Measurements from ENCODE around the gene KAZN.

The KAZN gene

GRCh38 chr1:14728516-14728915 is 130.0 kb downstream of the KAZN start:
- no peak overlapping the region for H3K4me3 ChIP-seq (replicated peaks; ENCODE audit: low read depth, low read length)
- no peak for DNase-seq (ENCODE audit: low read depth)
- no peak for TF ChIP-seq CTCF (IDR thresholded peaks at IDR 0.05; ENCODE audit: low read length, missing control alignments)

DNA sequence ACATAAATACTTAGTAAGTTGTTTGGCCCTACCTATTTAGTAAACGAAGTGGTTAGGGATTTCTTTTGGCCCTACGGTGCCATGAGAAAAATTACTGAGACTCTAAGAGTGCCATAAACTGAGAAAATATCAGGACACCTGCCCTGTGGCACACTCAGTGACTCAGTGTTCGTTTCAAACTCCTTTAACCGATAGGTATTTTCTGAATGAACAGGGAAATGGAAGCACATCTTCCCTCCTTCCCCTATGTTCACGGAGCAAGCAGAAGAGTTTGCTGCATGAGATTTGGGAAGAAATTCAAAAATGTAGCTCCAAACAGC is 134.2 kb downstream of the KAZN start:
- no peak for DNase-seq (ENCODE audit: low read depth)
- no peak overlapping the region for H3K4me3 ChIP-seq (replicated peaks; ENCODE audit: low read depth, low read length)
- TF ChIP-seq CTCF (IDR thresholded peaks at IDR 0.05; ENCODE audit: low read length, missing control alignments): no peak

GRCh38 chr1:14733048-14733778 is 134.7 kb downstream of the KAZN start:
- no peak for DNase-seq (ENCODE audit: low read depth)
- H3K4me3 ChIP-seq (replicated peaks; ENCODE audit: low read depth, low read length): no peak overlapping the region
- TF ChIP-seq CTCF (IDR thresholded peaks at IDR 0.05; ENCODE audit: low read length, missing control alignments): no peak

DNA sequence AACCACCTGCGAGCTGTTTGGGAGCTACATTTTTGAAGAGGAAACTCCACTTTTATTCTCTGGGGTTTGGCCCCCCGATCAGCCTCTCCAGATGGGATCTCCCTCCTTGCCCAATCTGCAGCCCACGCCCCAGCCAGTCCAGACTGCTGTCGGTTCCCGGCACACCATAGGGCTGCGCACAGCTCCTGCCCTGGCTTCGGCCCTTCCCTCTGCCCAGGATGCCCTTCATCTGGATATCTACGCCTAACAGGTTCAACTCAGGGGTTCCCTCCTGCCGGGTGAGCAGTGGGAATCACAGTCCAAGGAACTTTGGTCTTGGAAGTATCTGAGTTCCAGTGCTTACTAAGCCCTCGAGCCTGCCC is 135.3 kb downstream of the KAZN start:
- H3K4me3 ChIP-seq (replicated peaks; ENCODE audit: low read depth, low read length): no peak overlapping the region
- DNase-seq (ENCODE audit: low read depth): no peak
- no peak for TF ChIP-seq CTCF (IDR thresholded peaks at IDR 0.05; ENCODE audit: low read length, missing control alignments)

GRCh38 chr1:14735841-14736240 is 137.4 kb downstream of the KAZN start:
- no peak overlapping the region for H3K4me3 ChIP-seq (replicated peaks; ENCODE audit: low read depth, low read length)
- DNase-seq (ENCODE audit: low read depth): no peak
- no peak for TF ChIP-seq CTCF (IDR thresholded peaks at IDR 0.05; ENCODE audit: low read length, missing control alignments)

DNA sequence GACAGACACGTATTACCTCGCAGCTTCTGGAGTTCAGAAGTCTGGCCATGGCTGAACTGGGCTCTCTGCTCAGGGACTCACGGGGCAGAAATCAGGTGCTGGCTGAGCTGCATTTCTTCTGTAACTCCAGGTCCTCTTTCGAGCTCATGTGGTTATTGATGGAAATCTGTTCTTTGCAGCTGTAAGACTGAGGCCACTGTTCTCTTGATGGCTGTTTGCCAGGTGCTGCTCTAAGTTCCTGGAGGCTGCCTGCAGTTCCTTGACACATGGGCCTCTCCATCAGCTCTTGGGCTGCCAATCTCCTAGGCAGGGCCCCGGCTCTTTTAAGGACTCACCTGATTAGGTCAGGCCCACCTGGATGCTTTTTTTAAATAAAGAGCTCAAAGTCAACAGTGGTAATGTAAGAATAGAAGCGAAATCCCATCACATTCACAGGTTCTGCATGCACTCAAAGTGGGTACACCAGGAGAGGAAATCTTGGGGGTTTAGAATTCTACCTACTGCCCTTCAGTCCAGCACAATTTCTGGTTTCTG is 139.1 kb downstream of the KAZN start:
- no peak for TF ChIP-seq CTCF (IDR thresholded peaks at IDR 0.05; ENCODE audit: low read length, missing control alignments)
- DNase-seq (ENCODE audit: low read depth): no peak
- H3K4me3 ChIP-seq (replicated peaks; ENCODE audit: low read depth, low read length): no peak overlapping the region

- DNase-seq (ENCODE audit: low read depth): no peak
- TF ChIP-seq CTCF (IDR thresholded peaks at IDR 0.05; ENCODE audit: low read length, missing control alignments): no peak
- H3K4me3 ChIP-seq (replicated peaks; ENCODE audit: low read depth, low read length): no peak overlapping the region
Observed at GRCh38 chr1:14738235-14738634, 139.8 kb downstream of the KAZN start.

Data from fibroblast of pulmonary artery (primary cell).